ENCODE measurements around the gene TREH.

GRCh38 chr11:118644496-118644895, 35.0 kb downstream of the TREH start:
- TF ChIP-seq, protein P1, sequence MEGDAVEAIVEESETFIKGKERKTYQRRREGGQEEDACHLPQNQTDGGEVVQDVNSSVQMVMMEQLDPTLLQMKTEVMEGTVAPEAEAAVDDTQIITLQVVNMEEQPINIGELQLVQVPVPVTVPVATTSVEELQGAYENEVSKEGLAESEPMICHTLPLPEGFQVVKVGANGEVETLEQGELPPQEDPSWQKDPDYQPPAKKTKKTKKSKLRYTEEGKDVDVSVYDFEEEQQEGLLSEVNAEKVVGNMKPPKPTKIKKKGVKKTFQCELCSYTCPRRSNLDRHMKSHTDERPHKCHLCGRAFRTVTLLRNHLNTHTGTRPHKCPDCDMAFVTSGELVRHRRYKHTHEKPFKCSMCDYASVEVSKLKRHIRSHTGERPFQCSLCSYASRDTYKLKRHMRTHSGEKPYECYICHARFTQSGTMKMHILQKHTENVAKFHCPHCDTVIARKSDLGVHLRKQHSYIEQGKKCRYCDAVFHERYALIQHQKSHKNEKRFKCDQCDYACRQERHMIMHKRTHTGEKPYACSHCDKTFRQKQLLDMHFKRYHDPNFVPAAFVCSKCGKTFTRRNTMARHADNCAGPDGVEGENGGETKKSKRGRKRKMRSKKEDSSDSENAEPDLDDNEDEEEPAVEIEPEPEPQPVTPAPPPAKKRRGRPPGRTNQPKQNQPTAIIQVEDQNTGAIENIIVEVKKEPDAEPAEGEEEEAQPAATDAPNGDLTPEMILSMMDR (conservative IDR thresholded peaks at IDR 0.05) = no peak
- no peak for TF ChIP-seq ZFX (IDR thresholded peaks at IDR 0.05)

Data from C4-2B (cell line).